ENCODE results near the gene PEG3.

PEG3 gene

DNA sequence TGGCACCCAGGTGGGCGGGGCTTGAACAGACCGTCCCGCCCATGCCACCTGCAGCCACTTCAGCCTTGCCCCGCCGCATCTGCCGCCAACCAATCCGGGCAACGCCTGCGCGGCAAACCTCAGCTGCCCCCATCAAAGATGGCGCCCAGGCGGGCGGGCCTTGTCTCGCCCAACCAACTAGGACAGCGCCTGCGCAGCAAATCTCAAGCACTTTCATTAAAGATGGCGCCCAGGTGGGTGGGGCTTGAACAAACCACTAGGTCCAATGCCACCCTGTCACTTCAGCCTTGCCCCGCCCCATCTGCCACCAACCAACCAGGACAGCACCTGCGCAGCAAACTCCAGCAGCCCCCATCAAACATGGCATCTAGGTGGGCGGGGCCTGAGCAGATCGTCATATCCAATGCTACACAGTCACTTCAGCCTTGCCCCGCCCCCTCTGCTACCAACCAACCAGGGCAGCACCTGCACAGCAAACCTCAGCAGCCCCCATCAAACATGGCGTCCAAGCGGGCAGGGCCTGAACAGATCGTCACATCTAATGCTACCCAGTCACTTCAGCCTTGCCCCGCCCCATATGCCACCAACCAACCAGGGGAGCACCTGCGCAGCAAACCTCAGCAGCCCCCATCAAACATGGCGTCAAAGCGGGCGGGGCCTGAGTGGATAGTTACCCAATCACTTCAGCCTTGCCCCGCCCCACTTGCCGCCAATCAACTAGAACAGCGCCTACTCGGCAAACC is 1.4 kb downstream of the PEG3 start:
- no peak for DNase-seq

DNA sequence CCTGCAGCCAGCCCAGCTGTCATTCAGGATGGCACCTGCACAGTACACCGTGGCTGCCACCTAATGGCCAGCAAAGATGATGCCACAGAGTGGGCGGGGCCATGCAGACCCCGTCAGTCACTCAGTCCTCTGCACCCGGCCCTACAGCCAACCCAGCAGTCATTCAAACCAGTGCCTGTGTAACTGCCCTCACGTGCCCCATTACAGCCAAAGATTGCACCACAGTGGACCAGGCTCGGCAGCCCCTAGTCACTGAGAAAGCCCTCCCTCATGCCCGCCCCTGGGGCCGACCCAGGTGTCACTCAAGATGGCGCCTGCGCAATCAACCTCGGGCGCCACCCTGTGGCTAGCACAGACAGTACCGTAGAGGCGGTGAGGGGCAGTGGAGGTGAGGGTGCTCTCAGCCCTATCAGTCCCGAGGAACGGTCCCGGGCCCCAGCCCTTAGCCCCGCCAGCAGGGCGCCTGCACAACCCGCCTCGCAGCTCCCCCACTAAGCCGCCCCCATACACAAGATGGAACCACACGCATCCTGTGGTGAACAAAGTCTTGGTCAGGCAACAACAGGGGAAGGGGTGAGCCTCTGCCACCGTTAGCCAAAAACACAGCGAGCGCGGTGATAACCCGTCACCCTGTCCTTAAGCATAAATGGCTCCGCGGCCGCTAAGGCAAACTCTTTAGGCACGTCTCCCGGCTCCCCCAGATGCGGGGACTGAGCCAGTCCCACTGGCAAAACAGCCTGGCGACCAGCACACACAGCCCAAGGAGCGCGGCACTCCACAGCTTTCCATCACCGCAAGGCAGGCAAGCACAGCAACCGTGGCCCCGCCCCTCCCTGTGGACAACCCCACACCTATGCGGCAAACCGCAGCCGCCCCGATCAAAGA is 2.3 kb downstream of the PEG3 start:
- DNase-seq, result no peak

DNA sequence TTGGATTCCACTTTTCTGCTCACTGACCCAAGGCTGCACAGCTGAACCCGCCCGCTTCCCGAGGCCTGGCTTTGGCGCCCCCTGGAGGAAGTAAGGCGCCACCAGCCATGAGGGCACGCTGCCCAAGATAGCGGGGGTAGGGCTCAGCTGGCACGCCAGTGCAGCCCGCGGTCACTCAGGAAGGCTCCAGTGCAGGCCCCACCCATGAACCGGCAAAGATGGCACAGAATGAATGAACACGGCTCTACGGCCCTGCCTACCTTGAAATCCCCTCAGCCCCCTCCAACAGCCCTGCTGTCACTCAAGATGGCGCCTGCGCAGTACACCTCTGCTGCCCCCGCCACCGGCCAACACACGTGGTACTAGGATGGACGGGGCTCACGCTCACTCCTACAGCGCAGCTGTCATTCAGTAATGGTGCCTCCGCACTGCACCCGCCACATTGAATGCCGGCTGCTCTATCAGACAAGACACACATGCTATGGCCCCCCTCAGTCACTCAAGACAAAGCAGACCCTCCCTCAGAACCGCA is 3.0 kb downstream of the PEG3 start:
- DNase-seq, result no peak

DNA sequence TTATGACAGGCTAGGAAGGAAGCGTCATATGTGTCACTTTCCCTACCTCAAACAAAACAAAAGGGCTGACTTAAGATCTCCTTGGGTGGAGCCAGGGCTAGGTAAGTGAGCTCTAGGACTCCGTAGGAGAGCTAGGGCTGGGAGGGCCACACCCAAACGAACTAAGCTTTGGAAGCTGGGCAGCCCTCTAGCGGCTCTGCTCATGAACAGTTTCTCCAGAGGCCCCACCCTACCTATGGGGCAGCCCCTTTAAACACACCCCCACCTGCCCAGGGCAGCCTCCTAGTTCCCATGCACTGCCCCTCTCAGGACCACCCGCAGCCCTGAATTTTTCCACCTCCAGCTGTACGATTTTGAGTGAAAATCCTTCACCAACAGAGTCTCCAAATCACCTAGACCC is 3.5 kb downstream of the PEG3 start:
- no peak for DNase-seq

DNA sequence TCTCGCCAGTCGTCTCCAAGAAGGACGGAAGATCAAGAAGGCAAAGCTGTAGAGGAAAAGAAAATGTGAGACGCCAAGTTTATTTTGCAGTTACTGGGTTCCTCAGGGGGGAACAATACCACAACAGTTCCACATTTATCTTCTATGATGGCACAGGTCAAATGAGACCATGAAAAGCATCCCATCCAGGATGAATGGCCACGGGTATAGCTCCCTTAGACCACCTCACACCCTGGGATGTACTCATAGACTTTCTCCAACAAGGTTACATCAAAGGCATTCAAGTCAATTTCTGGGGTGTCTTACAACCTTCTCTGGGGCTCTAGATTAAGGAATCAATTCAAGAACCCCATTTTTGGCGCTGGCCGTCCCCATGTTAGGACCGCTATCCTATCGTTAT is 4.5 kb downstream of the PEG3 start:
- DNase-seq, result no peak

DNA sequence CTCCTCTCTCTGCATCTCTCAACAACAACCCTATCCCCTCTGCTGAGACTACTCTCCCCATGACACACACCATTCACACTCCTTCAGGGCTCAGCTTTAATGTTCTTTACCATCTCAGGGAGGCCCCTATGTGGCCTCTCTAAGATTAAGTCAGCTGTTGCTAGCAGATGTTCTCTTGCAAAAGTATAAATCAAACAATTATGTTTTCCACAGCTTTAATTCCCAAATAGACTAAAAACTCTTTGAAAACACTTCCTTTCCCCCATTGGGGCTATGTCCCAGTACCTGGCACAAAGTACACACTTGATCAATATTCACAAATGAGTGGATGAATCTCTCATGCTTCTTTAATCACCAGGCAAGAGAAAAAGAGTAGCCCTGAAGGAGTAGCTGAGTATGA is 5.1 kb downstream of the PEG3 start:
- DNase-seq, result no peak

DNA sequence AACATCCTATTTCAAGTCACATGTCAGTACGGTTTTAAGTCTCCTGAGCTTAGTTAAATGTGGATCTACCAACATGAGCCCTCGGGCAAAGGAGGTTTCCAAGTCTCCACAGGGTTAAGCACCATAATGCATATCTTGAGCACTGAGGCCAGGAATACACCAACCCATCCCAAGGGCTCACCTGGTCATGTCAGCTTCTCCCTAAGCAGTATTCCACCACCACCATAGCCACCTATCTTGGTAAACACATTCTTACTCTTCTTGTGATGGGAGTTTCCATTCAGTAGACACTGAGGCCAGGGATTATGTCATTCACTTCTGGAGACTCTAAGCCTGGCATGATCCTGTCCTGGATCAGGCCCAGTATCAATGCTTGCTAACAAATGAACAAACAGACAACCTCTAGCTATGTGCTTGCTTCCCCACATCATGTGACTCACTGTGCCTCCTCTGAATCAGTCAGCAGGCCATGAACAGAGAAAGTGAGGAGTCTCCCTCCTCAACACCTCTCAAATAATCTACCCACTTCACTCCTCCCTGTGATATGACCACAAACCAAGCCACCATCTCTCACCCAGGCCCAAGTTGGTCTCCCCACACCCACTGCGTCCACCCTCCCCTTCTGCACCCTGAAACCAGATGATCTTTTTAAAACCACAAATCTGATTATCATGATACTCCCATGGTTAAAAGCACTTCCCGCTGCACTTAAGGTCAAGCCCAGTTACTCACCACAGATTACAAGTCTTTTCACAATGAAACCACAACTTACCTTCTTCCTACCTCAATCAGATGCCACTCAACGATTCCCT is 5.8 kb downstream of the PEG3 start:
- DNase-seq, result no peak

DNA sequence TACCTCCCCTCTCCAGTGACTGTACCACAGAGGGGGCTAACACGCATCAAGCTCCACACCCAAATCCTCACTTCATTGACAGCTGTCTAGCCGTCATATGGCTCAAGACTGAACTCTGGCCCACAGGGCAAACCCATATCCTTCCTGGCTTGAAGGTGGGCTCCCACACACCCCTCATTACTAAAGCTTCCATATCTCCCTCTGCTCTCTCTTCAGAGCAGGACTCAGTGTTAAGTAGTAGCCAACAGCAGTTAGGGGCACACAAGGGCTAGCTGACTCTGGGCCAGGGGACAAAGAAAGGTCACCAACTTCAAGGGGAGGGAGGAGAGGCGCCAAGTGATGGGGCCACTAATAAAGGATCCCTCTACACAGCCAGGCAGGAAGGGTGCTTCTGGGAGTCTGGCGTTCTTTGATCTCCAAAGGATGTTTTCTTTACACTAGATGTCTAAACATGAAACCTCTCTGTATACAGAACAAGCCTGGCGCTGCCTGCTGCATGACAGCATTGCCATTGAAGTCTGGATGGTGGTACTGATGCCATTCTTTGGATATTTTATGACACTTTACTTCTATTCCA is 8.1 kb downstream of the PEG3 start:
- no peak for DNase-seq

DNA sequence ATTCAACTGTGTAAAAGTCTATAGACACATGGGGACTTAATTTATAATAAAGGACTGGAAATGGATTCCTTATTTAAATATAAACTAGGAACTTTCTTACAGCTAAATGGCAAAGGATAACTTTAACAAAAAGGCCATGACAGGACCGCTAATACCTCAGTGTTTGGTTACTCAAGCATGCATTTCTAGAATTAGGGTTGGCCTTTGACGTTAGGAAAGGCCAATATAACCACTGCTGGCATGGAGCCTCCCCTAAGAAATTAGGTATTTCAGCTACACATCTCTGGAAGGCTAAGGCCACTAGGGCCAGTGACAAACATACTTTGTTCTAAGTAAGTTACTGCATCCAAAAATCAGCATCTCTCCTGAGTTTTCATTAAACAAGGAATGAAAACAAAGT is 9.3 kb downstream of the PEG3 start:
- DNase-seq, result no peak

DNA sequence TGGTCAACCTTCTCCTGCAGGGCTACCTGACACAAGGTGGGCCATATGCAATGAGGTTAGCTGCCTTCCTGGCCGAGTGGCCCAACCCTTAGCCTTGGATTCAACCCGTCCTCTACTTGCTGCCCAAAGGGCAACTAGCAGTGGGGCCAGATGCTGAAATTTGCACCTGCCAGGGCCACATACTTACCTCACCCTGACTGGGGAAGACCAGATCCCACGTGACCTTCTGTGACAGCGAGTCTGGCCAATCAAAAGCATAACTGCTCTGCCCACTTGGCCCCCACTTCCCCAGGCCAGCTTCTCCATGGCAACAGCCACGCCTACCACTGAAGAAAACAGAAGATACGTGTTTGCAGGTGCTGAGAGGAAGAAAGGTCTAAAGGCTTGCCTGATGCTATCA is 10.9 kb downstream of the PEG3 start:
- no peak for DNase-seq

DNA sequence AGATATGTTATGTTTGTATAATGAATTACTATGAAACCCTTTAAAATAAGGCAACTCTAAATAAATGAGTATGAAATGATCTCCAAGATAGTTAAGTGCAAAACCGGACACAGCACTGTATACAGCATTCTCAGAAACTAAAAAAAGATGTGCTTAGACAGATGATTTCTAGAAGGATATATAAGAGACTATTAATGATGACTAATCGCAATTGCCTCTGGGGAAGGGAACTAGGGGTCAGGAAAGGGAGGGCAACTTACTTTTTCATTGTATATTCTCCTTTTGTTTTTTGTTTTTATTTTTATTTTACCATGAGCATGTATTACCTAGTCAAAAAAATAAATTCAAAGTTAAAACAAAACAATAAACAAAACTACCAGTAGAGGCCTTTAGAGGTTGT is 12.8 kb downstream of the PEG3 start:
- no peak for DNase-seq

DNA sequence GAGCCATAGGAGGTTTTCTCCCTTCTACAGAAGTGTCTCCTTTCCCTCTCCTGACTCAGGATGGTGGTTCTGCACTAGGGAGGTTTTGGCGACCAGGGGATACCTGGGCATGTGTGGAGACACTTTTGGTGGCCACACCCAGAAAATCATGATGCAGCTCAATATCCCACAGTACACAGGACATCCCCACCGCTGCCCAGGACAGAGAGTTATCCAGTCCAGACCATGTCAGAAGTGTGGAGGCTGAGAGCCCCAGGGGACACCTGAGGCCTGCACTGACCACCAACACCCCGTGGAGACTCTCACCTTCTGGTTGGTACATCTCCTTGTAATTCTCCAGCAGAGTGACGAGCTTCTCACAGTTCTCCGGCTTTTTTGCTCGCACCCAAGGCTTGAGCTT is 16.6 kb downstream of the PEG3 start:
- DNase-seq, result no peak

DNA sequence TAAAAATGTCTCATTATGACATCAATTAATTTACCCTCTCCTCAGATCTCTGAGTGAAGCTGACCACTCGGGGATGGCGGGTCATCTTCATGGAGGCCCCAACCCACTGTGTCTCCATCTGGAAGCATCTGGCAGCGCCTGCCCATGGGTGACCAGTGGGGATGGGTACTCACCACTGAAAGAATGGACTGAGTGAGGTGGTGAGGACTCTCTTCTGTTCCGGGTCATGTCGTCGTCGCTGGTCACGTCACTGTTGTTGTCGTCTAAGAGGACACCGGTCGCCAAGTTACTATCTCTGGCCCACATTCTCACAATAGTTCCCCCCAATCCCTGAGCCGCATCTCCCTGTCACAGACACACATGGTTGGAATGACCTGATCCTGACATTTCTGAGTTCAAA is 17.1 kb downstream of the PEG3 start:
- DNase-seq, result no peak

DNA sequence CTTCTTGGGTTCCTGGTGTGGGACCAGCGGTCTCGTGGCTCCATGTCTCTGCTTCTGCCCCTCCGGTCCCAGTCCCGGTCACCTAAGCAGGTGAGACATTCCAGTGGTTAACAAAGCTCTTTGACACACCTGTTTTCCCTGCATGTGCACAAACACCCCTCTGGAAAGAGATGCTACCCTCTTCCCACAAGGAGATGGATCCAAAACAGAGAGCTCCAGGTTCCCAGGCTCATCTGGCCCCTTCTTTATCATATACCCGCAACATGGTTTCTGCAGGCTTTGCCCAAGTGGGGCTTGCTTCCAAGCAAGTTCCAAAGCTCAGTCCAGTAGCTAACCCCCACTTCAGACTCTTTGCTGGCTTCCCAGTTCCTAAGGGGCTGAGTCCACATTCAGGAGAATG is 17.8 kb downstream of the PEG3 start:
- DNase-seq, result no peak

DNA sequence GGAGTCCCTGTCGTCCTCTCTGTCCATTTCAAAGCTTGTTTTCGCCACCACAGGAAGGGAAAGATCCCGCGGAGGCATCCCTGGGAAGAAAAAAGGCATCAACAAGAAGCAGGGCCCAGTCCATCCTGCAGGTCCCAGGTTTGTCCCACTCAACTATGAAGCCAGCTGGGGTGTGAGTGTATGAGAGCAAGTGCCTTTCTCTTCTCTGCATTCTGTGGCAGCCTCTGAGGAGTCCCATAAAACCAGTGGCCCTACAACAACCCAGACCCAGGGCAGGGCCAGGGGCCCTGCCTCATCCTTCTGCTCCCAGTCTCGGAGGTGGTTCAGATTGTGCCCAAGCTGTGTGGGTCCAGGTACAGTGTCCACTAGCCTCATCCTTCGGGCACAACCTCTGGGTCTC is 18.9 kb downstream of the PEG3 start:
- DNase-seq, result no peak

DNA sequence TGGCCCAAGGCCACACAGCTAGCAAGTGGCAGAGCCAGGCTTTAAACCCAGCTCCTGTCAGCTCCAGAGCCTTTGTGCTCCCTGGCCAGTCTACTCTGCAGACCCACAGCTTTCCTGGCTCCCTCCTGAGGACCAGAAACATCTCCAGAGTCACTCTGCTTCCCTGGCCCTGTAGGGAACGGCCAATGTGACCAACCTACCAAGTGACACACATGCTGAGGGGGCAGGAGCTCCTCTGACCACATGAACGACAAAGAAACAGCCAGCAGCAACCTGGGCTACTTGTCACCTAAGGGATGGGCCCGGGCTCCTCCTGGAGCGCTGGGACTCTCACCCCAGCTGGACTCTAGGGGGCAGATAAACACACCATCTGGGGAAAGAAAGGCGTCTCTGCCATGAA is 19.3 kb downstream of the PEG3 start:
- DNase-seq, result no peak

DNA sequence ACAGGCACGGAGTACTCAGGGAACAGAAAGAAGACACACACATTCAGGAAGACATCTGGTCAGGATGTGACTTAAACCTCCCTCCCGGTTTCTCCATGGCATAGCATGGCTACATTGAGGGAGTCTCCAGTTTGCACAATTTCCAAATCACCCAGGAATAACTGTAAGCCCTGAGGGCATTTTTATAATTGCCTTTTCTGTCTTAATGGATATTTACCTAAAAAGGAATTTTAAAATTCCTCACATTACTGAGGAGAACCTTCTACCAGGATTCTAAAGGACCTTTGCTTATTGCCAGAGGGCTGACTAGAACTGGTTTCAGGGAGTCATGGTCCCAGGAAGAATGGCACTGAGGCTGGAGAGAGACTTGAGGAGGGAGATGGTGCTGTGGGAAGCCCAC is 21.4 kb downstream of the PEG3 start:
- no peak for DNase-seq

DNA sequence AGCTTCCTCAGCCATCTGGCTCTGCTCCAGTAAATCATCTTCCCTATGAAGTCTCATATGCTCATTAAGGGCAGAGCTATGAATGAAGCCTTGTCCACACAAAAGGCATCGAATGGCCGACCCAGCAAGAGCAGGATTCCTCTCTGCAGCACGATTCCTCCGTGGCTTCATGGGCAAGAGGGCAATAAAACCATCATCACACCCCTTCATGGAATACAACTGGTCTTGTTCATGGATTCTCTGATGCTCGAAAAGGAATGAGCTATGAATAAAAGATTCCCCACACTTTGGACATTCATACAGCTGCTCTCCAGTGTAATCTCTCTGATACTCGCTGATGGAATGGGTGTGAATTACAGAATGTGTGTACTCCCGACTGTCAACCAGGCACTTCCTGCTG is 25.9 kb downstream of the PEG3 start:
- no peak for DNase-seq

DNA sequence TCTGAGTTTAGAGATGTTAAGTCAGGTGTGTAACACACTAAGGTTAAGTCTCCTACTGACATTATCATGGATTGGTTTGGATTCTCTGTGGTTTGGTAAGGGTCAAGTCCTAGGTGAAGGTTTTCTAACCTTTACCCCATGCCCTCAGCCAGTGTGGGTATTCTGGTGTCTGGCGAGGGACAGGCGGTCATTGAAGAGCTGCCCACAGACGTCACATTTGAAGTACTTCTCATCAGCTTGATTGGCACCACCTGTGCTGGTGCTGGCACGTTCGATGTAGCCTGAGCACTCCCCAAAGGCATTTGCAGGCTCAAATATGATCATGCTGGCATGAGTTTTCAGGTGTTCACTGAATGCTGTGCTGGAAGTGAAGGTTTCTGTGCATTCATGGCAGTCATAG is 27.0 kb downstream of the PEG3 start:
- DNase-seq, result no peak

DNA sequence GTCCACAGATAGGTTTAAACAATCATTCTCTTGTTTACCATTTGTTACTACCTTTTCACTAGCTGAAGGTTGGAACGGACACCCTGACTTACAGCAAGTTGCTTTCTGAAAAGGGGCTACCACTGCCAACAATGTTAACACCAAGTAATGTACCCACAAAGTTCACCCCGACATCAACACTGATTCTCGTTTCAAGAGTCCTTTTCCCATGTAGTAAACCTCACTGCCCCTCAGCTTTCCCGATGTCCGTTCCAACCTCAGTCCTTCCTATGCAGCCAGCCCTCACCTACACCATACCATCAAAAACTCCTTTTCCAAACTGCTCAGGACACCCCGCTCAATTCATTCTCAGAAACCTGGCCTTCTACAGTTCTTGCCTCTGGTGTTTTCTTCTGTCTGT is 29.0 kb downstream of the PEG3 start:
- no peak for DNase-seq

DNA sequence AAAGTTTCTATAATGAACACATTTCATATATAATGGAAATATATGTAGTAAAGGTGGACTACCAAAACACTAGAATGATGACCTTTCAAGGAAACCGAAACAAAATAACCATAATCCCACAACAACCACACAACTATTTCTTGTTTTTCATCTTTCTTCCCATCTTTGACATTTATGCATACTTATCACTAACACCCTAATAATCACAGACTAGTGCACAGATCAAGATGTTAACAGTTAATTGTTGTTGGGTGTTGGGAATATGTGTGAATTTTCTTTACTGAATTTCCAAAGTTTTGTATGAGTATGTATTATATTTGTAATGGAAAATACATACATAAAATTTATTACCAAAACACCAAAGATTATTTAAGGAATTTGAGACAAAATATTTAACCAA is 30.3 kb downstream of the PEG3 start:
- no peak for DNase-seq

DNA sequence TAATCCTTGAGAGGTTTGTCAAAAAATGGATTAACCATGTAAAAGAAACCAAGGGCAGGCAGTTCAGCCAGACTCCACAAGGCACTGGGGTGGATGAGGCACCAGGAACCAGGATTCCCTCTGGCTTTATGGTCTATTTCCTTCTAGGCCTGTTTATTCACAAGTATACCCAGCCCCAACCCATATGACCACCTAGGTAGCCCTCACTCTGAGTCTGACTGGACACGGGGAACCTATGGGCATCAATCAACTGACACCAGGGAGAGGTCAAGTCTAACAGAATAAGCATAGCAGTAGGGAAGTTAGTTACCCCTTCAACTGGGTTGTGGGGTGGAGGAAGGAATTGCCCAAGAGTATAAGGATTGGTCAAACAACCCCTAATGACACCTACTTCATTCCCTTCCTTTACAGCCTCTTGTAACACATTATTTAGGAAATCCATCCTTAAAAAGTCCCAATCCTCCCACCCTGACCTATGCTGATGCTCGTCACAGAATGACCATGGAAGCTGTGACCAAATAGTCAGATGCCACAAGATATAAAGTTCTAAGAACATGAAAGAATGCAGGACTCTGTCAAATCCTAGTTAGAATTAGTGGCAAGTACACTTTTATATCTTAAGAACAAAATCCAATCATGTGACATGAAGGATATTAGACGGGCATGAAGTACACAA is 31.7 kb downstream of the PEG3 start:
- no peak for DNase-seq

DNA sequence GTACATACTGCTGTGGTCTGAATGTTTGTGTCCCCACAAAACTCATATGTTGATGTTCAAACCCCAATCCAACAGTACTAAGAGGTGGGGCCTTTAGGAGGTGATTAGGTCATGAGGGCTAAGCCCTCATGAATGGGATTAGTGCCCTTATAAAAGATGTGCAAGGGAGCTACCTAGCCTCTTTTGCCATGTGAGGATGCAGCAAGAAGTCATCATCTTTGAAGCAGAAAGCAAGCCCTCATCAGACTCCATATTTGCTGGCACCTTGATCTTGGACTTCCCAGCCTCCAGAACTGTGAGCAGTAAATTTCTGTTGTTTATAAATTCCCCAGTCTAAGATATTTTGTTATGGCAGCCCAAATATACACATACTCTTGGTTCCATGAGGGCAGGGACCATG is 33.9 kb downstream of the PEG3 start:
- DNase-seq, result no peak
